ENCODE measurements around the gene FHIT.

The FHIT gene

GRCh38 chr3:61264281-61264680 lies 13.0 kb upstream of the FHIT start:
- no peak for DNase-seq
- Mint-ChIP-seq H3K9me3 (peaks cover 41% of the 10 kb centered on the region), H3K27ac (no peak overlapping the region), H3K36me3 (ENCODE audit: low read depth) (peaks cover 9% of the 10 kb centered on the region), H3K27me3 (ENCODE audit: low read depth, poor library complexity) (no peaks in the 10 kb centered on the region), H3K4me3 (no peak overlapping the region), H3K4me1 (no peaks in the 10 kb centered on the region)
- no peak for TF ChIP-seq CTCF (IDR thresholded peaks at IDR 0.05)

GRCh38 chr3:61257148-61257547 lies 5.9 kb upstream of the FHIT start:
- Mint-ChIP-seq H3K4me1 (peaks cover 6% of the 10 kb centered on the region), H3K36me3 (ENCODE audit: low read depth) (peaks cover 9% of the 10 kb centered on the region), H3K9me3 (peaks cover 24% of the 10 kb centered on the region), H3K27ac (no peak overlapping the region), H3K4me3 (no peak overlapping the region), H3K27me3 (ENCODE audit: low read depth, poor library complexity) (no peaks in the 10 kb centered on the region)
- TF ChIP-seq CTCF (IDR thresholded peaks at IDR 0.05) = no peak
- DNase-seq = no peak

- Mint-ChIP-seq H3K27me3 (ENCODE audit: low read depth, poor library complexity) (no peaks in the 10 kb centered on the region), H3K9me3 (no peaks in the 10 kb centered on the region), H3K36me3 (ENCODE audit: low read depth) (no peaks in the 10 kb centered on the region), H3K4me3 (no peak overlapping the region), H3K27ac (no peak overlapping the region), H3K4me1 (peaks cover 25% of the 10 kb centered on the region)
- DNase-seq = no peak
- TF ChIP-seq CTCF (IDR thresholded peaks at IDR 0.05) = no peak
Measured at GRCh38 chr3:61253756-61254155, 2.5 kb upstream of the FHIT start.

GRCh38 chr3:61252836-61253235 lies 1.6 kb upstream of the FHIT start:
- no peaks in the 10 kb centered on the region for H3K9me3 Mint-ChIP-seq
- H3K4me1 Mint-ChIP-seq = peaks cover 25% of the 10 kb centered on the region
- no peaks in the 10 kb centered on the region for H3K27me3 Mint-ChIP-seq (ENCODE audit: low read depth, poor library complexity)
- no peak overlapping the region for H3K4me3 Mint-ChIP-seq
- no peak overlapping the region for H3K27ac Mint-ChIP-seq
- H3K36me3 Mint-ChIP-seq (ENCODE audit: low read depth) = no peaks in the 10 kb centered on the region
- no peak for TF ChIP-seq CTCF (IDR thresholded peaks at IDR 0.05)
- no peak for DNase-seq

- no peaks in the 10 kb centered on the region for H3K9me3 Mint-ChIP-seq
- H3K27ac Mint-ChIP-seq = peak overlapping the region; percentile 18
- H3K4me1 Mint-ChIP-seq = peaks cover 31% of the 10 kb centered on the region
- H3K4me3 Mint-ChIP-seq = peak overlapping the region; percentile 90
- no peaks in the 10 kb centered on the region for H3K36me3 Mint-ChIP-seq (ENCODE audit: low read depth)
- TF ChIP-seq CTCF (IDR thresholded peaks at IDR 0.05) = no peak
- H3K27me3 Mint-ChIP-seq (ENCODE audit: low read depth, poor library complexity) = no peaks in the 10 kb centered on the region
- DNase-seq = peak; percentile 9
Measured at GRCh38 chr3:61250784-61251173, 473 bp downstream of the FHIT start.

- peaks cover 51% of the 10 kb centered on the region for H3K4me1 Mint-ChIP-seq
- H3K27me3 Mint-ChIP-seq (ENCODE audit: low read depth, poor library complexity) = no peaks in the 10 kb centered on the region
- no peak for TF ChIP-seq CTCF (IDR thresholded peaks at IDR 0.05)
- no peak overlapping the region for H3K4me3 Mint-ChIP-seq
- no peaks in the 10 kb centered on the region for H3K36me3 Mint-ChIP-seq (ENCODE audit: low read depth)
- no peak for DNase-seq
- no peak overlapping the region for H3K27ac Mint-ChIP-seq
- H3K9me3 Mint-ChIP-seq = no peaks in the 10 kb centered on the region
Measured at GRCh38 chr3:61248496-61248895, 2.8 kb downstream of the FHIT start.
